Left renal cortex interstitium (tissue), 4 donors: ENCODE results near the gene ST6GALNAC1. TPM values are rescaled to one million over a fixed set of nuclear protein-coding genes. Genes with fewer than 3 reads are reported as not detected.

Experiments used
- DNase-seq, 4 donors: peaks; one replicate each; pipeline ENCODE4 v3.0.0-alpha.2; 2013; ENCODE audit warnings: low read depth in 4 of 4, low spot score in 2 of 4, missing footprints in 1 of 4
- polyA plus RNA-seq, 4 donors: library from polyadenylated mRNA; unstranded; fragments of 120-200 nt; gene quantifications; one replicate each; pipeline ENCODE4 v1.2.1, GENCODE V29; 2013; ENCODE audit not compliant: insufficient read length in 4 of 4

The ST6GALNAC1 gene
- polyA plus RNA-seq, 4 donors, result 0.33 to 0.81 (median 0.37) TPM

- no peak for DNase-seq
Observed at GRCh38 chr17:76585033-76585648, 58.4 kb downstream of the ST6GALNAC1 start.

- no peak for DNase-seq
Observed at GRCh38 chr17:76584427-76585032, 59.0 kb downstream of the ST6GALNAC1 start.

GRCh38 chr17:76582660-76583059 is 60.9 kb downstream of the ST6GALNAC1 start:
- no peak for DNase-seq

- no peak for DNase-seq
Observed at GRCh38 chr17:76581515-76581914, 62.0 kb downstream of the ST6GALNAC1 start.

GRCh38 chr17:76579281-76579680 is 64.3 kb downstream of the ST6GALNAC1 start:
- no peak for DNase-seq

- no peak for DNase-seq
Observed at GRCh38 chr17:76578376-76578775, 65.2 kb downstream of the ST6GALNAC1 start.

- no peak for DNase-seq
Observed at GRCh38 chr17:76577876-76578275, 65.7 kb downstream of the ST6GALNAC1 start.

- no peak for DNase-seq
Observed at GRCh38 chr17:76576189-76576588, 67.4 kb downstream of the ST6GALNAC1 start.

GRCh38 chr17:76575570-76575969 is 68.0 kb downstream of the ST6GALNAC1 start:
- DNase-seq, result no peak

Other genes starting within 250 kb of the ST6GALNAC1 start
- gene UBE2O, start 190.6 kb downstream of the ST6GALNAC1 start, polyA plus RNA-seq, result 10 to 100 TPM; 20.9 to 30.0 (median 28.9) TPM
- under 1 TPM; 0.30 to 0.47 (median 0.38) TPM for gene AANAT, start 176.2 kb downstream of the ST6GALNAC1 start, polyA plus RNA-seq
- gene RHBDF2, start 142.3 kb downstream of the ST6GALNAC1 start, polyA plus RNA-seq, result 1 to 10 TPM; 4.8 to 9.2 (median 7.7) TPM
- 10 to 100 TPM; 12.2 to 23.4 (median 14.9) TPM for gene CYGB, start 106.0 kb downstream of the ST6GALNAC1 start, polyA plus RNA-seq
- 1 to 10 TPM; 2.6 to 6.3 (median 4.1) TPM for gene PRCD, start 103.7 kb downstream of the ST6GALNAC1 start, polyA plus RNA-seq
- gene ST6GALNAC2, start 57.9 kb downstream of the ST6GALNAC1 start, polyA plus RNA-seq, result 10 to 100 TPM in 2 of 4 donors, 1 to 10 TPM in 2; 9.3 to 13.8 (median 9.8) TPM
- gene MXRA7, start 67.2 kb upstream of the ST6GALNAC1 start, polyA plus RNA-seq, result 100 to 1,000 TPM in 2 of 4 donors, 10 to 100 TPM in 2; 87.3 to 119 (median 105) TPM
- gene JMJD6, start 82.8 kb upstream of the ST6GALNAC1 start, polyA plus RNA-seq, result 10 to 100 TPM; 19.6 to 30.6 (median 23.7) TPM
- gene METTL23, start 83.1 kb upstream of the ST6GALNAC1 start, polyA plus RNA-seq, result 10 to 100 TPM; 38.3 to 47.6 (median 40.0) TPM
- gene SRSF2, start 93.6 kb upstream of the ST6GALNAC1 start, polyA plus RNA-seq, result 100 to 1,000 TPM; 349 to 424 (median 370) TPM
- 10 to 100 TPM; 22.7 to 33.7 (median 28.0) TPM for gene MFSD11, start 94.4 kb upstream of the ST6GALNAC1 start, polyA plus RNA-seq
- 1 to 10 TPM in 3 of 4 donors, under 1 TPM in 1; 0.81 to 3.0 (median 1.9) TPM for gene MGAT5B, start 224.6 kb upstream of the ST6GALNAC1 start, polyA plus RNA-seq